A673 (cell line): Measurements from ENCODE around the gene RPTOR.

Experiments
- CTCF ChIP-seq: fragments of 300-800, 200-600 bp; sonication (generic); conservative IDR thresholded peaks from 2 replicates; pipeline ENCODE4 v1.5.1; 2017; ENCODE audit warnings: low read depth, mild to moderate bottlenecking, antibody characterized with exemption, low read length, moderate library complexity, mixed read lengths
- EZH2 ChIP-seq: fragments of 200-600 bp; sonication (generic); IDR thresholded peaks from 2 replicates; pipeline ENCODE4 v1.6.1; 2017; ENCODE audit warnings: borderline replicate concordance, low read depth, mild to moderate bottlenecking, mixed read lengths, antibody characterized with exemption, low read length; ENCODE audit not compliant: poor library complexity, severe bottlenecking

DNA sequence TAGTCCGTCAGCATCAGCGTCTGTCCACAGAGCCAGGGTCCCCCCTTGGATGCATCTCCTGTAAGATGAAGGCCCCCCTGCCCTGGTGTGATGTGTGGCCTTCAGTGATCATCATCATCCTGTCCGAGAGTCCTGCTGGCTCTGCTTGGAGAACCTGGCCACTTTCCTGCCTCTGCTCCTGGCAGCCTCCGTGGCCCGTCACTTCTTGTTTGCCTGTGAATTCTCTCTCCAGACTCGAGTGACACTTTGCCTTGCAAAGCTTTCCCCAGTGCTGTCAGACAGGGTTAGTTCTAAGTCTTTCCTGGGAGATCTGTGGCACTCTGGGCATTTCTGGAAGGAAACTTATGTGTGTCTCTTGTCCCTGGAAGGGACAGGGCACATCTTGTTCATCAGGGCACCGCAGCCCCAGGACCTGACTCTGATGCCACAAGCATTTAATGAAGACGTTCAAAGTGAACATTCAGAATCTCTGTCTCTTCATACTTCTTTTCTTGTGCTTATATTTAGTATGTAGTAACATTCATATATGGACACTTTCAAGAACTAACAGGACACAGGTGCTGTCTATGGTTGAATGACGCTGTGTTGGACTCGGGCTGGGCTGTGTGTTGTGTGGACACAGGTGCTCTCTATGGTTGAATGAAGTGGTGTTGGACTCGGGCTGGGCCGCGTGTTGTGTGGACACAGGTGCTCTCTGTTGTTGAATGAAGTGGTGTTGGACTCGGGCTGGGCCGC is 68.5 kb downstream of the RPTOR start:
- no peak for TF ChIP-seq CTCF
- no peak for TF ChIP-seq EZH2
